HEK293T (cell line): ENCODE measurements around the gene LRP1B.

ENCODE experiments used
- BHLHE40 ChIP-seq: fragments of 450-650 bp; IDR thresholded peaks from 2 replicates; pipeline ENCODE4 v1.6.1; 2016; ENCODE audit warnings: mild to moderate bottlenecking, moderate library complexity, borderline replicate concordance
- FOXK2 ChIP-seq: fragments of 450-650 bp; IDR thresholded peaks from 2 replicates; pipeline ENCODE4 v1.6.1; 2016; ENCODE audit warnings: mild to moderate bottlenecking

- no peak for TF ChIP-seq FOXK2
- no peak for TF ChIP-seq BHLHE40
These were observed 224.1 kb downstream of the LRP1B start for GRCh38 chr2:141906678-141907077.
